Fibroblast of skin of left quadriceps (primary cell): ENCODE results near the gene DDX56.
"Not testable (repeated sequence)": the region's sequence is repeated elsewhere in the genome, so short reads cannot be mapped to it uniquely, and the experiment has no call there.

Experiments
- DNase-seq, 2 experiments: peaks; one replicate each; pipeline ENCODE4 v3.0.0-alpha.2; 2013; ENCODE audit warnings: low read depth in 2 of 2

DDX56 gene

DNA sequence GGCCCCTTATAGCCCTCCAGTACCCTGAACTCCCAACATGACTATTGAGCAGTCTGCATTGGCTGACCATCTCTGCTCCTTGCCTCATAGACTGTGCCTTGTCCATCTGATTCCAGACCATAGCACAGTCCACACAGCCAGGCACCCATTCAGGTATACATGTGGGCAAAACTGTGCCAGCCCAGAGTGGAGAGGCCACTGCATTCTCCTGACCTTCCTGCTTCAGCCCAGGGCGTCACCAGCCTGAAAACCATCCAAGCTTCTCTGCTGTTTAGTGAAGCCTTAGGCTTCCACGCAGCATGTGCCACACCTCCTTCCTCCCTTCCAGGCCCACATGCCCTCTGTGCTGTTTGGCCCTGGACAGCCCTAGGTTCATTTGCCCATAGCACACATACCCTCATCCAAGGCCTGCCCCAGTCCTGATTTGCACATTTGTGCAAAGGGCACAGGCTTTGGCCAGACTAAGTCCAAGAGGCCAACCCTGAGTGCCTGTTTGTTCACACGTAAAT is 10.5 kb downstream of the DDX56 start:
- no peak for DNase-seq

- not testable (repeated sequence) for DNase-seq
Measured at GRCh38 chr7:44562622-44562962, 11.1 kb downstream of the DDX56 start.

DNA sequence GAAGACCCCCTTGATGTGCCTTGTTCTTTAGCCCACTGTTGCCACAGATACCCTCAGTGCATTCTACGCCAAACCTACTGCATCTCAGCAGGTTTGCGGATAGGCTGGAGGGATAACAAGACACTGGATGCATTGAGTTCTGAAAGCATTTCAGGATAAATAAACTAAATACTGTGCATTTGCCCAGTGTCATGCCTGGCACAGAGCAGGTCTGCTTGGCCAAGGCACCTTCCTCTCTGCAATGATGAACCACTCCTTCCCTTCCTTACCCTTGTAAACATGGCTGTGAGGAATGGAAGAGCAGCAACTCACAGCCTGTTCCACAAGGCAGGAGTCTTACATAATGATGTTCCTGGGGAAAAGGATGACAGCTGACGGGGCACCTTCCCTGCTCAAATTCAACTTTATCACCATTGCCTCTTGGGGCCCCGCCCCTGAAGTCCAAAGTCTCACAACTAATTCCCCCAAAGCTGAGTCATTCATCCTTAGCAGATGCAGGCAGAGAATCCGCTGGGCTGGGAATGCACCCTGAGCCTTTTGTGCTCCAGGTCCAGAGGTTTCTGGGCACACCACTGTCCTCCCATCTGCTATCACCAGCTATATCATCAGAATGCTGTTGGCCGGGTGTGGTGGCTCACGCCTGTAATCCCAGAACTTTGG is 11.6 kb downstream of the DDX56 start:
- DNase-seq = no peak

DNA sequence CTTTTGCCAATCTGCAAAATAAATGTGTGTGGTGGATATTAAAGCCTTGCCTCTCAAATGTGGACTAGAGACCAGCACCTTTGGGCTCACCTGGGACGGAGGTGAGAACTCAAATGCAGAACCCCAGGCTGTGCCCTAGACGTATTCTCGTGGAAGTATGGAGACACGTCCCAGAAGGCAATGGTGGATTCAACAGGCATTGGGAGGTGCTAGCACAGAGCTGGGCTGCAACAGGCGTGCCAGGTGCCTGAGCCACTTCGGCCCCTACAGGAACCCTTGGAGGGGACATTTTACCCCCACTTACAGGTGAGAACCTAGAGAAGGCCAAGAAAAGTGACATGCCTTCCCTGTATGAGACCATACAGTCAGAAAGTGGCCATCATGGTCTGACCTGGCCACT is 12.2 kb downstream of the DDX56 start:
- DNase-seq = no peak

DNA sequence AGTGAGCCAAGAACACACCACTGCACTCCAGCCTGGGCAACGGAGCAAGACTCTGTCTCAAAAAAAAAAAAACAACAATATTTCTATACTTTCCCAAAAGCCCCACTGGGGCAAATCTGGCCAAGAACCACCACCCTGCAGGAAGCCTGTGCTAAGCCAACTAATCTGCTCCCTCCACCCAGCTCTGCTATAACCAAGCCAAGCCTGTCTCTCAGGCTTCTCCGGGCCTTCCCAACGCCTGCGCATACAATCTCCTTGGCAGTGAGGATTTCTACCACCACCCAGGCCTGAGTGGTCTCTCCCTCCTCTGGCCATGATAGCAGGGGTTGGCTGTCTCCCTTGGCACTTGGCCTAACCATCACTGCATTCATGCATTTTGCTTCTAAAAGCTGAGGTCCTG is 14.2 kb downstream of the DDX56 start:
- DNase-seq = no peak

- no peak for DNase-seq
Measured at GRCh38 chr7:44557485-44557884, 16.2 kb downstream of the DDX56 start.

GRCh38 chr7:44555350-44555749 is 18.4 kb downstream of the DDX56 start:
- DNase-seq = no peak

- DNase-seq = not testable (repeated sequence)
Measured at GRCh38 chr7:44552473-44553005, 21.2 kb downstream of the DDX56 start.

DNA sequence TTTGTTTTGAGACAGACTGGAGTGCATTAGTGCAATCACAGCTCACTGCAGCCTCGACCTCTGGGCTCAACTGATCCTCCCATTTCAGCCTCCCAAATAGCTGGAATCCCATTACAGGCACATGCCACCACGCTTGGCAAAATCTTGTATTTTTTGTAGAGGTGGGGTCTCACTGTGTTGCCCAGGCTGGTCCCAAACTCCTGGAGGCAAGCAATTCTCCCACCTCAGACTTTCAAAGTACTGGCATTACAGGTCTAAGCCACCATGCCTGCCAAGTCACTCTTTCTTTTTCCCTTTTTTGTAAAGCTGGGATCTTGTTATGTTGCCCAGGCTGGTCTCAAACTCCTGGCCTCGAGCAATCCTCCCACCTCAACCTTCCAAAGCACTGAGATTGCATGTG is 24.3 kb downstream of the DDX56 start:
- DNase-seq = no peak

GRCh38 chr7:44548893-44549292 is 24.8 kb downstream of the DDX56 start:
- DNase-seq = no peak

DNA sequence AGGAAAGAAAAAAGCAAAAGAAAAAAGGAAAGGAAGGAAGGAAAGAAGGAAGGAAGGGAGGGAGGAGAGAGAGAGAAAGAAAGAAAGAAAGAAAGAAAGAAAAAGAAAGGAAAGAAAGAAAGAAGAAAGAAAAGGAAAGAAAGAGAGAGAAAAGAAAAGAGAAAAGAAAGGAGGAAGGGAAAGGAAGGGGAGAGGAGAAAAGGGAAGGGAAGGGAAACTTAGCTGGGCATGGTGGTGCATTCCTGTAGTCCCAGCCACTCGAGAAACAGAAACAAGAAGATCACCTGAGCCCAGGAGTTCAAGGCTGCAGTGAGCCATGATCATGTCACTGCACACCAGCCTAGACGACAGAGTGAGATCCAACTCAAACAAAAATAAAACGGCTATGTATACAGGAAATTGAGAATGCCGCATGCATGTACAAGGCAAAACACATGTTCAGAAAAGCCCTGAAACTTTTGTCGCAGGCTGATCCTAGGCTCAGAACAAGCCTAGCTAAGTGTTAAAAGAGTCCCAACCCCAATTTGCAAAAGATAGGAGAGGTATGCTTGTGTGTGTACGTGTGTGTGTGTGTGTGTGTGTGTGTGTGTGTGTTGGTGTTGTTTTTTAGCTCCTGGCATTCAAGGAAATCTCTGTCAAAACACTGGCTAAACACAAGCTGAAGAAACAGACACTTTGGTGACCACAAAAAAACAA is 26.0 kb downstream of the DDX56 start:
- DNase-seq = no peak

DNA sequence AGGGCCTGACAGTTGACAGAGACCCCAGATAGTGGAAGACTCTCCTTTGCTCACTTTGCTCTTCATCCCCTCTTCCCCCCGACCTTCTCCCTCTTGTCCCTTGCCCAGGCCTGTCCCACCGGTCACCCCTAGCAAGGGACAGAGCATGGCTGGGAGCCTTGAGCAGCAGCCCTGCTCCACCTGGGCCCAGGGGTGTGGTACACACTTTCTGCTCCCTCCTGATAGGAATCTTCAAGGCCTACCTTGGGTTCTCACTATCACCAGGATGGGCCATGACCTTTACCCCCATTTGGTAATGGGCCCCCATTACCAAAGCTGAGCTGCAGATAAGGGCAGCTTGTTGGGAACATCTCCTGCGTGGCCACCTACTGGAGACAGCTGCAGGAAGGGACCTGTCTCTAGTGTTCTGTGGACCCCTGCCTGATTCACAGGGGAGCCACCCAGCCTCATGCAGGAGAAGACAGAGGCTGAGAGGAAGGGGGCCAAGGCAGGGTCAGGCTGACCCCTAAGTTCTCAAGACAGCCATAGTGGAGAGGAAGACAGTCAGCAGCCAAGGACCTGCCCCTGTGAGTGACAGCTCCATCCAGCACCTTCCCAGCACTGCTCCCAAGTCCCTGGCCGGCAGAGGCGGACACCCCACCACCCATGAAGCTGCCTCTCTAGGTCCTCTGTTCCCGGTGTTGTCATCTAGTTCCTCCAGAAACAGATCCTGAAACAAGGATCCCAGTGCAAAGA is 31.7 kb downstream of the DDX56 start:
- DNase-seq = no peak

- no peak for DNase-seq
Measured at GRCh38 chr7:44541028-44541869, 32.5 kb downstream of the DDX56 start, which contains the start of gene NPC1L1. Gene NPC1L1 (minus strand): TSS chr7:44541330. CDS start chr7:44541259, 71 bp downstream.

DNA sequence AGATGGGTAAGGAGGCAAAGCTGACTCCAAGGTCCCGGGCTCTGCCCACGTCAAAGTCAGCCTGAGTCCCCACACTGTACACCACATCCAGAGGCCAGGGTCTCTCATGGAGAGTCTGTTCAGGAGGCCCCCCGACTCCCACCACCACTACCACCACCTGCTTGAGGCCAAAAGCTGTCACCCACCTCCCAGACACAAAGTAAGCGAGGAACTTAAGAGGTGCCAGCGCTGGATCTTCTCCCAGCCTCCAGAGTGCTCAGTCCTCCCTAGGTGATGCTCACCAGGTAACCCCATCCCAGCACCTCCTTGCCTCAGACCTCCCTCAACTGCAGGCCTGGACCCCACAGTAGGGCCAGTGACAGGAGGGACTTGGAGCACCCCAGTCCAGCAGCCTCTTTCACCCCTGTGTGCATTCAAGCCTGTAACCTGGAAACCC is 33.1 kb downstream of the DDX56 start:
- DNase-seq = no peak

GRCh38 chr7:44539669-44540506 is 33.8 kb downstream of the DDX56 start:
- DNase-seq = no peak

GRCh38 chr7:44538798-44539668 is 34.7 kb downstream of the DDX56 start:
- DNase-seq = no peak

DNA sequence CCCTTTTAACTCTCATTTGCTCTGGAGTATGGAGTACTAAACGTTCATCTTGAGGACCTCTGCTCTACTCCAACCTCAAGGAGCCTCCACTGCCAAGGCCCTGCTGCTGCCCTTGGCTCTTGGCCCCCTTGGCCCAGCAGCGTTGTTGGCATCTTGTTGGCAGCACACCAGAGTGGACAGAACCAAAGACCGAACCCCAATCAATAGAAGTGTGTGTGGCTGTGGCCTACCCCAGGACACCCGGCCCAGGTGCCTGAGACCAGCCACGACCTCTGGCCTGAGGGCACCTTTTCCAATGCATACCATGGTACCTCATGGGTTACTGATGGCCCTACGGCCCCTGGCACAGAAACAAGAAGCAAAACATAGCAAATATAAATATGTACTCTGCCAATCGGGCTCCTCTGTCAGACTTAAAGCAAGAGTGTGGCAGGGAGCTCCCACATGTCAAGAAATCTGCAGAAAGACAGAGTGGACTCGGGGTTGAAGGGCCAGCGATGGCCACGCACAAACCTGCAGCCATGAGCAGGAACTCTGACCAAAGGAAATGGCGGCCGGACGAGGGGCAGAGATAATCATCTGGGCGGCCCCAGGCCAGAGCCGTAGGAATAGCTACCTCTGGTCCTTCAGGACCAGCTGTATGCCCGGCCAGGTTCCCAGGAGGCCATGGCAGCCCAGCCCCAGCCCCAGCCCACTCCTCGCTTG is 35.5 kb downstream of the DDX56 start:
- DNase-seq = no peak

DNA sequence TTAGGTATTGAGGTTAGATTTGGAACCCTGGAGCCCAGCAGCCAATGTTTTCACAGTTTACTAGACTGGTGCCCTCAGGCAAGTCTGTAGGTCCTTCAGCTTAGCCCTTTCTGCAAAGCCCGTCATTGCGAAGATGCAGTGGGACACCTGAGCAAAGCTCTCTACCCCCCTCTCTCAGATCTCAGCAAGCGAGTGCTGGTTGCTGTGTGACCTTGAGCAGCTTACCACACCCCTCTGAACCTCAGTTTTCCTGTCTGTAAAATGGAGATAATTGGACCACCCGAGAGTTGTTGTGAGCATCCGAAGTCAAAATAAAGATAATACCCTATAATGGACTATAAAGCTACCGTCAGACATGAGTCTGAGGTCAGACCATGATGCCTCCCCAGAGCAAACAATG is 36.3 kb downstream of the DDX56 start:
- no peak for DNase-seq

GRCh38 chr7:44536090-44536489 is 37.6 kb downstream of the DDX56 start:
- no peak for DNase-seq
